Prostate gland (tissue), 2 donors: ENCODE measurements around the gene SPATA1. TPM values are rescaled to one million over a fixed set of nuclear protein-coding genes. Genes with fewer than 3 reads are reported as not detected.

Source experiments
- DNase-seq: peaks from one replicate; pipeline ENCODE4 v3.0.0-alpha.2; 2019; ENCODE audit warnings: low spot score
- H3K27ac ChIP-seq, 2 donors: fragments of 200-600 bp; sonication (generic); 2 replicates each; pipeline ENCODE4 v1.5.1; 2017 to 2019
- H3K27me3 ChIP-seq: fragments of 200-600 bp; sonication (generic); replicated peaks from 2 replicates; pipeline ENCODE4 v1.5.1; 2019; ENCODE audit not compliant: insufficient read depth
- H3K36me3 ChIP-seq, 2 donors: fragments of 200-600 bp; sonication (generic); 1 replicate in 1 of 2; 2 replicates in 1 of 2; pipeline versions ENCODE4 v1.5.1 to v1.8.1; 2017 to 2019
- H3K4me1 ChIP-seq: fragments of 200-600 bp; sonication (generic); replicated peaks from 2 replicates; pipeline ENCODE4 v1.5.1; 2019
- H3K4me3 ChIP-seq, 2 donors: fragments of 200-600 bp; sonication (generic); 2 replicates each; pipeline ENCODE4 v1.5.1; 2017 to 2019
- H3K9me3 ChIP-seq: fragments of 200-600 bp; sonication (generic); 2 replicates; pipeline ENCODE4 v1.5.1; 2017
- POLR2A ChIP-seq: fragments of 450-650 bp; IDR thresholded peaks from one replicate; pipeline ENCODE4 v1.6.1; 2016; ENCODE audit warnings: antibody characterized with exemption, mild to moderate bottlenecking
- POLR2AphosphoS5 ChIP-seq: sonication (generic); formaldehyde crosslinking; IDR thresholded peaks from one replicate; pipeline ENCODE4 v1.6.1; 2017; ENCODE audit warnings: antibody characterized with exemption
- WGBS: methylation state at CpG from one replicate; pipeline ENCODE4 v1.1.5; 2018; 5-methylcytosine and 5-hydroxymethylcytosine counted together
- intact Hi-C: fragments of 100-400 bp; cut with DNase I; formaldehyde crosslinking; loops from one replicate; pipeline ENCODE4 v1.14.2; 2022
- total RNA-seq, 2 donors: library from RNA; depleted of rRNA; stranded (reverse); fragments of >200 nt; gene quantifications; one replicate each; pipeline ENCODE4 v1.1.0, GENCODE V29; 2016
- TF ChIP-seq, protein P1 (sequence below), 4 experiments: fragments of 200-600 bp in 2 of 4; fragments of 450-650 bp in 2 of 4; sonication (generic) in 2 of 4; IDR thresholded peaks; 1 replicate in 3 of 4; 2 replicates in 1 of 4; pipeline ENCODE4 v1.5.1; 2016 to 2019; ENCODE audit warnings: antibody characterized with exemption in 4 of 4, mild to moderate bottlenecking in 2 of 4, moderate library complexity in 2 of 4

Gene SPATA1
- total RNA-seq, 2 donors from 2014 or later, result 0.05 to 3.8 TPM

DNA sequence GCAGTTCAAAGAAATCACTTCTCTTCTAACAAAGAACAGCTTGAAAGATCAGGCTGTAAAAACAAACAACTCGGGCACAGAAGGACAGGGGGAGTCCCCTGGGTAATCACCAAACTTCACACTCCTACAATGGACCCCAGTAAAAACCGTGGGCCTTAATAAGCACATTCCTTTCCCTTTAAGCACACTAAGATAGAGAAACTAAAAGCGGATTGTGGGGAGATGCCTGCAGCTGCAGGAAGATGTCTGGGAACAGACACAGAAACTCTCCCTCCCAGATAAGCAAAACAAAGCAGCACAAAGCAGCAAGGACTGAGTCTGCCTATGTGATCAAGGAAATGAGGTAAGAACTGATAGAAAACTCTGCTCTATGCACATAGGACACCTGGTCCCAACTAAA is 105.6 kb downstream of the SPATA1 start:
- intact Hi-C loops, result no loop called here
- WGBS, result 6% methylated on average over 3 of the region's 3 CpGs
- Histone ChIP-seq H3K4me3 (no peak overlapping the region), H3K4me1 (no peaks in the 10 kb centered on the region), H3K36me3 (no peaks in the 10 kb centered on the region), H3K9me3 (no peaks in the 10 kb centered on the region), H3K27me3 (no peaks in the 10 kb centered on the region), H3K27ac (peak overlapping the region; percentile 16 to 29)
- TF ChIP-seq, protein P1, sequence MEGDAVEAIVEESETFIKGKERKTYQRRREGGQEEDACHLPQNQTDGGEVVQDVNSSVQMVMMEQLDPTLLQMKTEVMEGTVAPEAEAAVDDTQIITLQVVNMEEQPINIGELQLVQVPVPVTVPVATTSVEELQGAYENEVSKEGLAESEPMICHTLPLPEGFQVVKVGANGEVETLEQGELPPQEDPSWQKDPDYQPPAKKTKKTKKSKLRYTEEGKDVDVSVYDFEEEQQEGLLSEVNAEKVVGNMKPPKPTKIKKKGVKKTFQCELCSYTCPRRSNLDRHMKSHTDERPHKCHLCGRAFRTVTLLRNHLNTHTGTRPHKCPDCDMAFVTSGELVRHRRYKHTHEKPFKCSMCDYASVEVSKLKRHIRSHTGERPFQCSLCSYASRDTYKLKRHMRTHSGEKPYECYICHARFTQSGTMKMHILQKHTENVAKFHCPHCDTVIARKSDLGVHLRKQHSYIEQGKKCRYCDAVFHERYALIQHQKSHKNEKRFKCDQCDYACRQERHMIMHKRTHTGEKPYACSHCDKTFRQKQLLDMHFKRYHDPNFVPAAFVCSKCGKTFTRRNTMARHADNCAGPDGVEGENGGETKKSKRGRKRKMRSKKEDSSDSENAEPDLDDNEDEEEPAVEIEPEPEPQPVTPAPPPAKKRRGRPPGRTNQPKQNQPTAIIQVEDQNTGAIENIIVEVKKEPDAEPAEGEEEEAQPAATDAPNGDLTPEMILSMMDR (IDR thresholded peaks at IDR 0.05), result no peak
- TF ChIP-seq POLR2AphosphoS5 (peak; percentile 14), POLR2A (no peak)
- DNase-seq, result no peak

DNA sequence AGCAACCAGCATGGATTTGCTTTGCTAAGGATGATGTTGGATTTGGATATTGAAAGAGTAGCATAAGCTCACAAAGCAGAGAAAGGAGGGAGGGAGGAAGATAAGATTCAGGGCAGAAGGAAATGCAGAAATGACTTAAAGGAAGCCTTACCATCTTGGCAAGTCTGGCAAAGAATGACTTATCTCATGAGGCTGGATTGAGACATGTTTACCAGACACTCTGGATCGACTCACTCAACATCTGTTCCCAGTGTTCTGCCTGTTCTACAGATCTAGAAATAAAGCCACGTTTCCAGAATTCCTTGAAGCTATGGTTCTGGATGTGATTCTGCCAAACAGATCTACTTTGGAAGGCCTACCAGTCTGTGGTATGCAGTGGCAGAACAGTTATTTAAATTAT is 106.8 kb downstream of the SPATA1 start:
- H3K27ac ChIP-seq, result no peak overlapping the region
- TF ChIP-seq POLR2A, result no peak
- TF ChIP-seq, protein P1 (IDR thresholded peaks at IDR 0.05), result no peak
- TF ChIP-seq POLR2AphosphoS5, result no peak
- WGBS, result 75% methylated on average over 2 of the region's 2 CpGs

DNA sequence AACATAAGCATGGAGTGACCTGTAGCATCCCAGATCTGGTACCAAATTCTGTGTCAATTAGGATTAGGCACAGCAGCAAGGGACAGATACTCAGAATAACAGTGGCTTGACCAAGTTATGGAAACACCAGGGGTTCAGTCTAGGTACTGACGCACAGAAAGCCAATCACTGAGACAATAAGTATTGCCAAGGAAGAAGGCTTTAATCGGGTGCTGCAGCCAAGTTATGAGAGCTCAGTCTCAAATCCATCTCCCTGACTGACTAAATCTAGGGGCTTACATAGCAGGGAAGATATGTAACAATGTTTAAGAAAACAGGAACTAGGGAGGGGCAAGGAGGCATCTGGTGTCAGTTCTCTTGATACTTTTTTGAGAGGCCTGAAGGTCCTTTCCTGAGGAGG is 107.7 kb downstream of the SPATA1 start:
- H3K9me3 ChIP-seq, result no peaks in the 10 kb centered on the region
- no peak overlapping the region for H3K4me3 ChIP-seq
- H3K27me3 ChIP-seq, result no peaks in the 10 kb centered on the region
- no peak overlapping the region for H3K27ac ChIP-seq
- no peak for TF ChIP-seq POLR2A
- TF ChIP-seq POLR2AphosphoS5, result no peak
- TF ChIP-seq, protein P1 (IDR thresholded peaks at IDR 0.05), result no peak
- H3K4me1 ChIP-seq, result no peaks in the 10 kb centered on the region
- no peaks in the 10 kb centered on the region for H3K36me3 ChIP-seq
- no peak for DNase-seq
- intact Hi-C loops, result no loop called here
- 96% methylated on average over 2 of the region's 2 CpGs for WGBS

More for the DNA sequence above, 106.8 kb downstream of the SPATA1 start:
- no peaks in the 10 kb centered on the region for H3K9me3 ChIP-seq
- H3K4me1 ChIP-seq, result no peaks in the 10 kb centered on the region
- H3K4me3 ChIP-seq, result no peak overlapping the region
- no peak for DNase-seq
- no peaks in the 10 kb centered on the region for H3K36me3 ChIP-seq
- intact Hi-C loops, result no loop called here
- H3K27me3 ChIP-seq, result no peaks in the 10 kb centered on the region

DNA sequence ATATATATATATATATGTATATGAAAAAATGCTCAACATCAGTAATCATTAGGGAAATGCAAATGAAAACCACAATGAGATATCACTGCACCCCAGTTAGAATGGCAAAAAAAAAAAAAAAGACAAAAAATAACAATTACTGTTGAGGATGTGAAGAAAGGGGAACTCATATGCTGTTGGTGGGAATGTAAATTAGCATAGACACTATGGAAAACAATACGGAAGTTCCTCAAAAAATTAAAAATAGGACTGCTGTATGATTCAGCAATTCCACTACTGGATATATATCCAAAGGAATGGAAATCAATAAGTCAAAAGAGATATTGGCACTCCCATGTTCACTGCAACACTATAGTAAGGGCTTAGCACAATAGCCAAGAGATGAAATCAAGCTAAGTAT is 109.6 kb downstream of the SPATA1 start:
- intact Hi-C loops, result no loop called here
- no peak for DNase-seq
- Histone ChIP-seq H3K4me1 (no peaks in the 10 kb centered on the region), H3K27me3 (no peaks in the 10 kb centered on the region), H3K9me3 (no peaks in the 10 kb centered on the region), H3K36me3 (no peaks in the 10 kb centered on the region), H3K4me3 (no peak overlapping the region), H3K27ac (no peak overlapping the region)
- WGBS, result 82% methylated on average over 1 of the region's 1 CpG
- TF ChIP-seq POLR2AphosphoS5 (no peak), POLR2A (no peak)
- TF ChIP-seq, protein P1 (IDR thresholded peaks at IDR 0.05), result no peak

Other genes with a start within 250 kb of the SPATA1 start
- 1 to 10 TPM; 3.1 to 3.4 TPM for gene SAMD13, start 204.7 kb upstream of the SPATA1 start, total RNA-seq
- gene DNASE2B, start 107.9 kb upstream of the SPATA1 start, total RNA-seq, result 1 to 10 TPM in 1 of 2 donors, under 1 TPM in 1; 0.85 to 8.6 TPM
- gene RPF1, start 27.1 kb upstream of the SPATA1 start, total RNA-seq, result 10 to 100 TPM; 38.4 TPM
- 100 to 1,000 TPM; 111 to 116 TPM for gene GNG5, start 195 bp downstream of the SPATA1 start, total RNA-seq
- gene CTBS, start 68.1 kb downstream of the SPATA1 start, total RNA-seq, result 10 to 100 TPM; 15.1 to 45.5 TPM
- gene SSX2IP, start 184.1 kb downstream of the SPATA1 start, total RNA-seq, result 10 to 100 TPM; 10.7 to 25.2 TPM